HCT116 (cell line): Measurements from ENCODE around the gene PRRC2C. TPM values are rescaled to one million over a fixed set of nuclear protein-coding genes. Genes with fewer than 3 reads are reported as not detected.
"Not testable (repeated sequence)": the region's sequence is repeated elsewhere in the genome, so short reads cannot be mapped to it uniquely, and the experiment has no call there.

Experiments
- ATAC-seq: fragments of 200-7000 bp; cut with Tn5 transposase; 2 replicates; pipeline ENCODE4 v1.9.1; 2020; ENCODE audit warnings: mild to moderate bottlenecking, moderate library complexity
- BruUV-seq: library from RNA; stranded (reverse); fragments of 400-500 nt; replicated peaks from 2 replicates; lab custom pipeline; 2021; lab: Mats Ljungman, UMichigan
- CTCF ChIA-PET: fragments of 300-600 bp; sonication (Branson Sonifier 250); formaldehyde crosslinking; loops from one replicate; lab custom pipeline; 2021; ENCODE audit warnings: antibody characterized with exemption; lab: Charles Lee
- POLR2A ChIA-PET: fragments of 300-600, 350-600 bp; sonication (Branson Sonifier 250); formaldehyde crosslinking; loops from one replicate; lab custom pipeline; 2021; ENCODE audit warnings: antibody characterized with exemption; lab: Charles Lee
- RAD21 ChIA-PET, 2 experiments: fragments of 300-600 bp; sonication (Branson Sonifier 250); formaldehyde crosslinking; loops; one replicate each; lab custom pipeline; 2023; ENCODE audit warnings: low total read pairs in 2 of 2; ENCODE audit not compliant: uncharacterized antibody in 2 of 2, unreplicated experiment in 2 of 2, low non-redundant PET in 1 of 2; lab: Charles Lee
- DNase-seq: peaks from one replicate; pipeline ENCODE4 v3.0.0-alpha.2; 2010; ENCODE audit warnings: low read depth, low spot score
- H2AFZ ChIP-seq: fragments of 200-600 bp; shearing (Covaris generic), sonication (generic); 2 replicates; pipeline ENCODE4 v1.6.1; 2017; ENCODE audit warnings: low read depth, mixed run types, mixed read lengths, antibody characterized with exemption, low read length; ENCODE audit not compliant: poor library complexity, severe bottlenecking
- H3K27ac ChIP-seq: 2 replicates; pipeline ENCODE4 v1.5.1; 2012; ENCODE audit warnings: low read depth, low read length
- H3K27me3 ChIP-seq: fragments of 200-600 bp; sonication (generic); 2 replicates; pipeline ENCODE4 v1.6.1; 2016; ENCODE audit warnings: mixed run types, low read length, mixed read lengths; ENCODE audit not compliant: insufficient read depth
- H3K36me3 ChIP-seq, 2 experiments: fragments of 200-500 bp in 1 of 2; fragments of 200-600 bp in 1 of 2; sonication (Bioruptor generic) in 1 of 2; sonication (generic) in 1 of 2; 2 replicates each; pipeline versions ENCODE4 v1.5.1 to v1.6.1; 2014 to 2016; ENCODE audit warnings: low read length in 2 of 2, inconsistent platforms in 1 of 2, mixed read lengths in 1 of 2, mixed run types in 1 of 2; ENCODE audit not compliant: insufficient read depth in 2 of 2, control insufficient read depth in 1 of 2
- H3K4me1 ChIP-seq, 2 experiments: fragments of 200-600 bp in 1 of 2; sonication (generic) in 1 of 2; 2 replicates each; pipeline versions ENCODE4 v1.5.1 to v1.6.1; 2012 to 2017; ENCODE audit warnings: low read length in 2 of 2, inconsistent platforms in 1 of 2, mild to moderate bottlenecking in 1 of 2, mixed read lengths in 1 of 2, mixed run types in 1 of 2, moderate library complexity in 1 of 2; ENCODE audit not compliant: insufficient read depth in 2 of 2, control insufficient read depth in 1 of 2
- H3K4me2 ChIP-seq: fragments of 200-600 bp; sonication (generic); 2 replicates; pipeline ENCODE4 v1.6.1; 2017; ENCODE audit warnings: mixed run types, low read length, mixed read lengths
- H3K4me3 ChIP-seq, 2 experiments: fragments of 200-600 bp in 1 of 2; sonication (generic) in 1 of 2; replicated peaks in 1 of 2; 2 replicates each; pipeline ENCODE4 v1.5.1; 2011 to 2016; ENCODE audit warnings: low read length in 2 of 2, control low read depth in 1 of 2, low read depth in 1 of 2, mild to moderate bottlenecking in 1 of 2, mixed read lengths in 1 of 2, mixed run types in 1 of 2
- H3K79me2 ChIP-seq: fragments of 200-600 bp; sonication (generic); 2 replicates; pipeline ENCODE4 v1.6.1; 2017; ENCODE audit warnings: mild to moderate bottlenecking, mixed run types, low read length, moderate library complexity, mixed read lengths; ENCODE audit not compliant: insufficient read depth
- H3K9ac ChIP-seq: fragments of 200-600 bp; sonication (generic); 2 replicates; pipeline ENCODE4 v1.6.1; 2016; ENCODE audit warnings: low read length, mixed read lengths
- H3K9me2 ChIP-seq: fragments of 200-600 bp; sonication (generic), shearing (Covaris generic); 2 replicates; pipeline ENCODE4 v1.6.1; 2017; ENCODE audit warnings: mixed run types, mild to moderate bottlenecking, moderate library complexity; ENCODE audit not compliant: insufficient read depth
- H3K9me3 ChIP-seq, 2 experiments: fragments of 200-500 bp in 1 of 2; fragments of 200-600 bp in 1 of 2; sonication (Bioruptor generic) in 1 of 2; sonication (generic) in 1 of 2; 2 replicates each; pipeline ENCODE4 v1.6.1; 2014 to 2017; ENCODE audit warnings: low read length in 2 of 2, mixed read lengths in 2 of 2, inconsistent platforms in 1 of 2, low read depth in 1 of 2, mild to moderate bottlenecking in 1 of 2, mixed run types in 1 of 2, moderate library complexity in 1 of 2; ENCODE audit not compliant: control insufficient read depth in 1 of 2, insufficient read depth in 1 of 2
- H4K20me1 ChIP-seq: fragments of 200-600 bp; sonication (generic), shearing (Covaris generic); 2 replicates; pipeline ENCODE4 v1.6.1; 2017; ENCODE audit warnings: mixed run types, mild to moderate bottlenecking, moderate library complexity; ENCODE audit not compliant: insufficient read depth
- EZH2 ChIP-seq: fragments of 200-600 bp; sonication (generic); IDR thresholded peaks from 2 replicates; pipeline ENCODE4 v1.6.1; 2017; ENCODE audit warnings: antibody characterized with exemption, mixed run types
- TCF7L2 ChIP-seq: IDR thresholded peaks from 2 replicates; pipeline ENCODE4 v1.7.0; 2011; ENCODE audit warnings: borderline replicate concordance, inconsistent platforms; ENCODE audit not compliant: insufficient read depth, insufficient read length; ENCODE audit errors: extremely low read depth
- intact Hi-C: fragments of 100-400 bp; cut with micrococcal nuclease; formaldehyde crosslinking; loops from 2 replicates; pipeline ENCODE4 v1.10.0; 2022
- total RNA-seq: library from RNA; stranded (reverse); gene quantifications from one replicate; pipeline ENCODE4 v1.2.1, GENCODE V29; 2021; ENCODE audit not compliant: unreplicated experiment
- TF ChIP-seq, protein P1 (sequence below): IDR thresholded peaks from 2 replicates; pipeline ENCODE4 v1.6.1; 2012; ENCODE audit warnings: low read depth

Gene PRRC2C
- total RNA-seq, 1 experiment from 2014 or later: 154 TPM

DNA sequence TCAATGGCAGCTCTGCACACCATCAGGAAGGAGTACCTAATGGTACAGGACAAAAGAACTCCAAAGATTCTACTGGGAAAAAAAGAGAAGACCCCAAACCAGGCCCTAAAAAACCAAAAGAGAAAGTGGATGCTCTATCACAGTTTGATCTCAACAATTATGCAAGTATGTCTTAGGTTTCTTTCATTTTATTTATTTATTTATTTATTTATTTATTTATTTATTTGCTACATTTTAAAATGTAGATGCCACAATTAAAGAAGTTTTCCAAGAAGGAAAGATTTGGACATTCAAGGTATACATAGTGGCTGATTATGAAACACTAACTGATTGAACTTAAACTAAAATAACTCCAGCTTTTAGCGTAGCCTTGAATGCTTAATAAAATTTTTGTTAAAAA lies 60.2 kb downstream of the PRRC2C start (continued):
- TF ChIP-seq, protein P1, sequence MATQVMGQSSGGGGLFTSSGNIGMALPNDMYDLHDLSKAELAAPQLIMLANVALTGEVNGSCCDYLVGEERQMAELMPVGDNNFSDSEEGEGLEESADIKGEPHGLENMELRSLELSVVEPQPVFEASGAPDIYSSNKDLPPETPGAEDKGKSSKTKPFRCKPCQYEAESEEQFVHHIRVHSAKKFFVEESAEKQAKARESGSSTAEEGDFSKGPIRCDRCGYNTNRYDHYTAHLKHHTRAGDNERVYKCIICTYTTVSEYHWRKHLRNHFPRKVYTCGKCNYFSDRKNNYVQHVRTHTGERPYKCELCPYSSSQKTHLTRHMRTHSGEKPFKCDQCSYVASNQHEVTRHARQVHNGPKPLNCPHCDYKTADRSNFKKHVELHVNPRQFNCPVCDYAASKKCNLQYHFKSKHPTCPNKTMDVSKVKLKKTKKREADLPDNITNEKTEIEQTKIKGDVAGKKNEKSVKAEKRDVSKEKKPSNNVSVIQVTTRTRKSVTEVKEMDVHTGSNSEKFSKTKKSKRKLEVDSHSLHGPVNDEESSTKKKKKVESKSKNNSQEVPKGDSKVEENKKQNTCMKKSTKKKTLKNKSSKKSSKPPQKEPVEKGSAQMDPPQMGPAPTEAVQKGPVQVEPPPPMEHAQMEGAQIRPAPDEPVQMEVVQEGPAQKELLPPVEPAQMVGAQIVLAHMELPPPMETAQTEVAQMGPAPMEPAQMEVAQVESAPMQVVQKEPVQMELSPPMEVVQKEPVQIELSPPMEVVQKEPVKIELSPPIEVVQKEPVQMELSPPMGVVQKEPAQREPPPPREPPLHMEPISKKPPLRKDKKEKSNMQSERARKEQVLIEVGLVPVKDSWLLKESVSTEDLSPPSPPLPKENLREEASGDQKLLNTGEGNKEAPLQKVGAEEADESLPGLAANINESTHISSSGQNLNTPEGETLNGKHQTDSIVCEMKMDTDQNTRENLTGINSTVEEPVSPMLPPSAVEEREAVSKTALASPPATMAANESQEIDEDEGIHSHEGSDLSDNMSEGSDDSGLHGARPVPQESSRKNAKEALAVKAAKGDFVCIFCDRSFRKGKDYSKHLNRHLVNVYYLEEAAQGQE: no peak
- TF ChIP-seq, all 23 proteins: peak for 0

DNA sequence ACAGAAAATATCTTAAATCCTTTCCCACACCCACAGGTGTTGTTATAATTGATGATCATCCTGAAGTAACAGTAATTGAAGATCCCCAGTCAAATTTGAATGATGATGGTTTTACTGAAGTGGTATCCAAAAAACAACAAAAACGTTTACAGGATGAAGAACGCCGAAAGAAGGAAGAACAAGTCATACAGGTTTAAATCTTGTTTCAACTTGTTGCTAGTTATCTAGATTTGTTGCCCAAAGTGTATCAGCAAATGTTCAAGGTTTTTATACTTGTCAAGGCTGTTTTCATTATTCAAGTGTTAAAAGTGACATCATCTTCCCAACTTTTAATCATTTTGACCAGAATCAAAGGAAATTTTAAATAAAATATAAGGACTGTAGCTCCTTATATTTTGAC lies 64.7 kb downstream of the PRRC2C start:
- Histone ChIP-seq H3K4me3 (no peak overlapping the region), H4K20me1 (0 out of 2 replicates have a peak, but pooled peaks cover 8% of the 10 kb centered on the region), H3K36me3 (peaks cover 31 to 34% of the 10 kb centered on the region in 2 experiments)
- POLR2A ChIA-PET: no interaction called here
- TF ChIP-seq TCF7L2: no peak
- no peak for TF ChIP-seq EZH2
- TF ChIP-seq, all 23 proteins: peak for 0
- H2AFZ ChIP-seq: no peak overlapping the region
- ATAC-seq (no peak), DNase-seq (no peak)
- H3K4me2 ChIP-seq: no peak overlapping the region
- H3K27ac ChIP-seq: no peak overlapping the region
- no peaks in the 10 kb centered on the region for H3K4me1 ChIP-seq
- H3K9me3 ChIP-seq: no peaks in the 10 kb centered on the region
- intact Hi-C loops: no loop called here
- no peaks in the 10 kb centered on the region for H3K9me2 ChIP-seq
- ChIA-PET CTCF (no interaction called here), RAD21 (no interaction called here)
- H3K79me2 ChIP-seq: peaks cover 67% of the 10 kb centered on the region
- no peaks in the 10 kb centered on the region for H3K27me3 ChIP-seq
- no TSS peak for BruUV-seq
- H3K9ac ChIP-seq: no peak overlapping the region

DNA sequence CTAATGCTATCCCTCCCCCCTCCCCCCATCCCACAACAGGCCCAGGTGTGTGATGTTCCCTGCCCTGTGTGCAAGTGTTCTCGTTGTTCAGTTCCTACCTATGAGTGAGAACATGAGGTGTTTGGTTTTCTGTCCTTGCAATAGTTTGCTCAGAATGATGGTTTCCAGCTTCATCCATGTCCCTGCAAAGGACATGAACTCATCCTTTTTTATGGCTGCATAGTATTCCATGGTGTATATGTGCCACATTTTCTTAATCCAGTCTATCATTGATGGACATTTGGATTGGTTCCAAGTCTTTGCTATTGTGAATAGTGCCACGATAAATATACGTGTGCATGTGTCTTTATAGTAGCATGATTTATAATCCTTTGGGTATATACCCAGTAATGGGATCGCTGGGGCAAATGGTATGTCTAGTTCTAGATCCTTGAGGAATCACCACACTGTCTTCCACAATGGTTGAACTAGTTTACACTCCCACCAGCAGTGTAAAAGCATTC lies 65.3 kb downstream of the PRRC2C start:
- BruUV-seq, CTCF ChIA-PET, ATAC-seq, RAD21 ChIA-PET, H2AFZ ChIP-seq, DNase-seq, H3K4me2 ChIP-seq, H3K4me1 ChIP-seq, H3K9me2 ChIP-seq, H3K4me3 ChIP-seq, POLR2A ChIA-PET, H3K27ac ChIP-seq, H3K9ac ChIP-seq, H3K9me3 ChIP-seq, intact Hi-C loops, H3K27me3 ChIP-seq, H4K20me1 ChIP-seq: not testable (repeated sequence)
- Histone ChIP-seq H3K36me3 (peaks cover 31% of the 10 kb centered on the region in 2 experiments), H3K79me2 (peaks cover 61% of the 10 kb centered on the region)

DNA sequence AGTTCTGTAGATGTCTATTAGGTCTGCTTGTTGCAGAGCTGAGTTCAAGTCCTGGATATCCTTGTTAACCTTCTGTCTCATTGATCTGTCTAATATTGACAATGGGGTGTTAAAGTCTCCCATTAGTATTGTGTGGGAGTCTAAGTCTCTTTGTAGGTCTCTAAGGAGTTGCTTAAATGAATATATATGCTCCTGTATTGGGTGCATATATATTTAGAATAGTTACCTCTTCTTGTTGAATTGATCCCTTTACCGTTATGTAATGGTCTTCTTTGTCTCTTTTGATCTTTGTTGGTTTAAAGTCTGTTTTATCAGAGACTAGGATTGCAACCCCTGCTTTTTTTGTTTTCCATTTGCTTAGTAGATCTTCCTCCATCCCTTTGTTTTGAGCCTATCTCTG lies 68.6 kb downstream of the PRRC2C start:
- H3K9me2 ChIP-seq, DNase-seq, H3K27ac ChIP-seq, H3K9ac ChIP-seq, H3K27me3 ChIP-seq, H3K9me3 ChIP-seq, BruUV-seq, CTCF ChIA-PET, H2AFZ ChIP-seq, H3K4me1 ChIP-seq, intact Hi-C loops, H3K4me3 ChIP-seq, ATAC-seq, POLR2A ChIA-PET, RAD21 ChIA-PET, H3K4me2 ChIP-seq, H4K20me1 ChIP-seq: not testable (repeated sequence)
- Histone ChIP-seq H3K36me3 (peaks cover 38 to 43% of the 10 kb centered on the region in 2 experiments), H3K79me2 (peaks cover 40% of the 10 kb centered on the region)
